Measurements from ENCODE around the gene CNOT1. TPM values are rescaled to one million over a fixed set of nuclear protein-coding genes. Genes with fewer than 3 reads are reported as not detected.

The CNOT1 gene
- total RNA-seq, 1 experiment from 2014 or later, result 135 TPM

DNA sequence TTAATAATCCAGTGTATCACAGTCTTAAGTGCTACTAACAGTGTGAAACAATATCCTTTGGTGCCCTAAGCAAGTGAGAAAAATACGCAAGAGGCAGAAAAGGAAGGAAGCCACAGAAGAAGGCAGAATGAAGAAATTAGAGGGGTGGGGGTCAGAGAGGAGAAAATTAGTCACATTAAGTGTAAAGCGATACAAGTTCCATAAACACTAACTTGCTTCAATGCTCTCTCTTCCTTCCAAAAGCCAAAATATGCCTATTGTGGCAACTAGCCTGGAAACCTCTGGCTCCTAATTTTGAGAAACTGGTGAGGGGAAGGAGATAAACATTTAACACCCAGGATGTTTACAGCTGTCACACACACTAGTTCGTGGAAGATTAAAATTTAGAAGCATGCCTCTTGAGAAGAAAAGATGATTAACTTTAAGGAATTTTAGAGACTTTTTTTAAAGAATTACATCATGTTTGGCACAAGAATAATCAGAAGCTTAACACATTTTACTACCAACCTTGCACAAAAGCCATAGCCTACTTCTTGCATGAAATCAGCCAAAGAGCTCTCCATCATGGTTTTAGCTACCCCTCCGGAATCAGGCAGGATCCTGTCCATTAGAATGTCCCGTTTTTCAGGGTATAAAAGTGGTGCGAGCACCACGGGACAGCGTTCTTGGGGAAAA, 44.7 kb downstream of the CNOT1 start:
- no peaks in the 10 kb centered on the region for H3K9me2 ChIP-seq (replicated peaks; ENCODE audit: low read length)
- H3K27ac ChIP-seq (ENCODE audit: low read length), result no peak overlapping the region
- intact Hi-C loops (cut with micrococcal nuclease), result no loop called here
- TF ChIP-seq EZH2phosphoT487 (IDR thresholded peaks at IDR 0.05; ENCODE audit: borderline replicate concordance, low read length) (no peak), EZH2 (IDR thresholded peaks at IDR 0.05; ENCODE audit: low read length, unreplicated experiment) (no peak)
- TF ChIP-seq, protein P1, sequence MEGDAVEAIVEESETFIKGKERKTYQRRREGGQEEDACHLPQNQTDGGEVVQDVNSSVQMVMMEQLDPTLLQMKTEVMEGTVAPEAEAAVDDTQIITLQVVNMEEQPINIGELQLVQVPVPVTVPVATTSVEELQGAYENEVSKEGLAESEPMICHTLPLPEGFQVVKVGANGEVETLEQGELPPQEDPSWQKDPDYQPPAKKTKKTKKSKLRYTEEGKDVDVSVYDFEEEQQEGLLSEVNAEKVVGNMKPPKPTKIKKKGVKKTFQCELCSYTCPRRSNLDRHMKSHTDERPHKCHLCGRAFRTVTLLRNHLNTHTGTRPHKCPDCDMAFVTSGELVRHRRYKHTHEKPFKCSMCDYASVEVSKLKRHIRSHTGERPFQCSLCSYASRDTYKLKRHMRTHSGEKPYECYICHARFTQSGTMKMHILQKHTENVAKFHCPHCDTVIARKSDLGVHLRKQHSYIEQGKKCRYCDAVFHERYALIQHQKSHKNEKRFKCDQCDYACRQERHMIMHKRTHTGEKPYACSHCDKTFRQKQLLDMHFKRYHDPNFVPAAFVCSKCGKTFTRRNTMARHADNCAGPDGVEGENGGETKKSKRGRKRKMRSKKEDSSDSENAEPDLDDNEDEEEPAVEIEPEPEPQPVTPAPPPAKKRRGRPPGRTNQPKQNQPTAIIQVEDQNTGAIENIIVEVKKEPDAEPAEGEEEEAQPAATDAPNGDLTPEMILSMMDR (conservative IDR thresholded peaks at IDR 0.05; ENCODE audit: low read depth, low read length), result no peak
- ChIA-PET POLR2A (ENCODE audit: unreplicated experiment) (no interaction called here), CTCF (no interaction called here)
- H3K9ac ChIP-seq (ENCODE audit: low read length), result no peak overlapping the region
- H3K79me2 ChIP-seq (ENCODE audit: low read length), result no peaks in the 10 kb centered on the region
- no TSS peak for BruUV-seq (replicated peaks)
- H3K27me3 ChIP-seq (ENCODE audit: low read length), result no peaks in the 10 kb centered on the region
- no peak for ATAC-seq
- no peaks in the 10 kb centered on the region for H4K20me1 ChIP-seq (ENCODE audit: low read length)
- H3K4me1 ChIP-seq (ENCODE audit: insufficient read depth, low read length), result no peaks in the 10 kb centered on the region
- H3F3A ChIP-seq (ENCODE audit: low read length, unreplicated experiment), result no peaks in the 10 kb centered on the region
- H2AFZ ChIP-seq (ENCODE audit: low read length), result no peak overlapping the region
- H3K36me3 ChIP-seq (ENCODE audit: low read depth, low read length), result peaks cover 41% of the 10 kb centered on the region
- no peak for DNase-seq
- no peak overlapping the region for H3K4me2 ChIP-seq (ENCODE audit: low read length)
- no peak overlapping the region for H3K4me3 ChIP-seq (ENCODE audit: low read length)
- no peaks in the 10 kb centered on the region for H3K9me3 ChIP-seq (ENCODE audit: low read length)

DNA sequence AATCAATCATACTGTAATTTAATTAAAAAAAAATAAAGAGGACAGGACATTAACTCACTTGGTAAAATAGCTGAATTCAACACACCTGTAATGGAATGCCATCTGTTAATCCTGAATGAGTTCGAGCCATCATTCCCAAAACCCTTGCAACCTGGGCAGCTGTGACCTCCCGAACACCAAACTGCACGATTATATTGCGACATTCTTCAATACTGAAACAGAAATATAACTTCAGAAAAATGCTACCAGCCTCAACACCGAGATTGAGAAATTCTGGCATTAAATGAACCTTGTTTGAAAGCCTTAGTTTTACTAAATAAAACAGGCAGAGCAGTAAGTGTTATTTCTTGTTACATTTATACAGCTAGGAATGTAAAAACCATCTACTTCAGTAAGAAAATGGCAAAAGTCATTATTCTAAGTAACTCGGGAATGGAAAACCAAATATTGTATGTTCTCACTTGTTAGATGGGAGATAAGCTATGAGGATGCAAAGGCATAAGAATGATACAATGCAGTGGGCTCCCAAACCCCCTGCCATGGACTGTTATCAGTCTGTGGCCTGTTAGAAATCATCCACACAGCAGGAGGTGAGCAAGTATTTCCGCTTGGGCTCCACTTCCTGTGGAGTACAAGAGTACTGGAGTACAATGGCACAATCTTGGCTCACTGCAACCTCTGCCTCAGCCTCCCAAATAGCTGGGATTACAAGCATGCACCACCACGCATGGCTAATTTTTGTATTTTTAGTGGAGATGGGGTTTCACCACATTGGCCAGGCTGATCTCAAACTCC, 46.5 kb downstream of the CNOT1 start:
- H3K27ac ChIP-seq (ENCODE audit: low read length), result no peak overlapping the region
- no peak overlapping the region for H3K4me2 ChIP-seq (ENCODE audit: low read length)
- no peak overlapping the region for H3K4me3 ChIP-seq (ENCODE audit: low read length)
- no peaks in the 10 kb centered on the region for H3K9me2 ChIP-seq (replicated peaks; ENCODE audit: low read length)
- H3K36me3 ChIP-seq (ENCODE audit: low read depth, low read length), result peaks cover 45% of the 10 kb centered on the region
- H3K27me3 ChIP-seq (ENCODE audit: low read length), result no peaks in the 10 kb centered on the region
- DNase-seq (no peak), ATAC-seq (no peak)
- no peaks in the 10 kb centered on the region for H3K9me3 ChIP-seq (ENCODE audit: low read length)
- H3K4me1 ChIP-seq (ENCODE audit: insufficient read depth, low read length), result no peaks in the 10 kb centered on the region
- intact Hi-C loops (cut with micrococcal nuclease), result no loop called here
- no peak overlapping the region for H3K9ac ChIP-seq (ENCODE audit: low read length)
- no peaks in the 10 kb centered on the region for H3K79me2 ChIP-seq (ENCODE audit: low read length)
- no TSS peak for BruUV-seq (replicated peaks)
- H2AFZ ChIP-seq (ENCODE audit: low read length), result no peak overlapping the region
- no peaks in the 10 kb centered on the region for H4K20me1 ChIP-seq (ENCODE audit: low read length)
- CTCF ChIA-PET, result no interaction called here
- no peaks in the 10 kb centered on the region for H3F3A ChIP-seq (ENCODE audit: low read length, unreplicated experiment)
- TF ChIP-seq, protein P1 (conservative IDR thresholded peaks at IDR 0.05; ENCODE audit: low read depth, low read length), result no peak
- TF ChIP-seq EZH2 (IDR thresholded peaks at IDR 0.05; ENCODE audit: low read length, unreplicated experiment), result no peak
- TF ChIP-seq EZH2phosphoT487 (IDR thresholded peaks at IDR 0.05; ENCODE audit: borderline replicate concordance, low read length), result no peak
- POLR2A ChIA-PET (ENCODE audit: unreplicated experiment), result interaction anchor here (0.6 kb wide), 1 partner anchor 83 kb away, joined by 4 read pairs; the partner anchor contains the start of gene NDRG4

DNA sequence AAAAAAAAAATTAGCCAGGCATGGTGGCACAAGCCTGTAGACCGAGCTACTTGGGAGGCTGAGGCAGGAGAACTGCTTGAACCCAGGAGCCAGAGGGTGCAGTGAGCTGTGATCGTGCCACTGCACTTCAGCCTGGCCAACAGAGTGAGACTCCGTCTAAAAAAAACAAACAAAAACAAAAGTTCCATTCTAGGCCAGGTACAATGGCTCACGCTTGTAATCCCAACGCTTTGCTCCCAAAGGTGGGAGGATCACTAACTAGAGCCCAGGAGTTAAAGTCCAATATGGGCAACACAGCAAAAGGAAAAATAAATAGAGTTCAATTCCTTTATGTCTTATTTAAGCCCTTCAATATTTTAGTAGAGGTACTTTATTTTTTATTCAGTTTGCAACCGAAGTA, 47.5 kb downstream of the CNOT1 start:
- no peak for TF ChIP-seq EZH2 (IDR thresholded peaks at IDR 0.05; ENCODE audit: low read length, unreplicated experiment)
- no peak for TF ChIP-seq EZH2phosphoT487 (IDR thresholded peaks at IDR 0.05; ENCODE audit: borderline replicate concordance, low read length)
- TF ChIP-seq, protein P1 (conservative IDR thresholded peaks at IDR 0.05; ENCODE audit: low read depth, low read length), result no peak
- H3K27ac ChIP-seq (ENCODE audit: low read length), result no peak overlapping the region
- no peaks in the 10 kb centered on the region for H3K79me2 ChIP-seq (ENCODE audit: low read length)
- H3K36me3 ChIP-seq (ENCODE audit: low read depth, low read length), result peaks cover 40% of the 10 kb centered on the region
- ChIA-PET CTCF (no interaction called here), POLR2A (ENCODE audit: unreplicated experiment) (no interaction called here)
- no peak overlapping the region for H3K9ac ChIP-seq (ENCODE audit: low read length)
- no peaks in the 10 kb centered on the region for H4K20me1 ChIP-seq (ENCODE audit: low read length)
- no peaks in the 10 kb centered on the region for H3K9me3 ChIP-seq (ENCODE audit: low read length)
- H3K9me2 ChIP-seq (replicated peaks; ENCODE audit: low read length), result no peaks in the 10 kb centered on the region
- no peak overlapping the region for H2AFZ ChIP-seq (ENCODE audit: low read length)
- ATAC-seq, result no peak
- no peak for DNase-seq
- H3K4me2 ChIP-seq (ENCODE audit: low read length), result no peak overlapping the region
- H3K4me1 ChIP-seq (ENCODE audit: insufficient read depth, low read length), result no peaks in the 10 kb centered on the region
- H3K27me3 ChIP-seq (ENCODE audit: low read length), result no peaks in the 10 kb centered on the region
- intact Hi-C loops (cut with micrococcal nuclease), result no loop called here
- H3F3A ChIP-seq (ENCODE audit: low read length, unreplicated experiment), result no peaks in the 10 kb centered on the region
- no peak overlapping the region for H3K4me3 ChIP-seq (ENCODE audit: low read length)
- BruUV-seq (replicated peaks), result no TSS peak
